GM21447 (cell line): ENCODE data around the gene PLXNA3.

Source experiments
- ATAC-seq: cut with Tn5 transposase; IDR thresholded peaks from one replicate; pipeline ENCODE4 v1.9.1; 2021; ENCODE audit not compliant: unreplicated experiment

PLXNA3 gene

GRCh38 chrX:154434394-154435168 is 23.5 kb upstream of the PLXNA3 start:
- ATAC-seq: no peak

GRCh38 chrX:154435171-154435733 is 22.8 kb upstream of the PLXNA3 start:
- ATAC-seq: no peak

GRCh38 chrX:154436374-154436982 is 21.6 kb upstream of the PLXNA3 start:
- ATAC-seq: no peak

GRCh38 chrX:154436983-154437752 is 20.9 kb upstream of the PLXNA3 start, which contains the start of gene GDI1:
Gene GDI1, plus strand, starts transcription at chrX:154437154. Its CDS starts 101 bp downstream, at chrX:154437255.
- ATAC-seq: no peak

GRCh38 chrX:154437971-154438893 is 19.8 kb upstream of the PLXNA3 start:
- no peak for ATAC-seq

- ATAC-seq: no peak
Observed at GRCh38 chrX:154439841-154440240, 18.2 kb upstream of the PLXNA3 start.

- no peak for ATAC-seq
Observed at GRCh38 chrX:154440623-154441357, 17.3 kb upstream of the PLXNA3 start.

GRCh38 chrX:154441564-154441963 is 16.5 kb upstream of the PLXNA3 start:
- ATAC-seq: no peak

- ATAC-seq: no peak
Observed at GRCh38 chrX:154441984-154442707, 15.9 kb upstream of the PLXNA3 start.

- no peak for ATAC-seq
Observed at GRCh38 chrX:154443479-154443910, 14.6 kb upstream of the PLXNA3 start.

GRCh38 chrX:154443992-154444754 is 13.9 kb upstream of the PLXNA3 start, which contains the start of gene FAM50A:
Gene FAM50A, plus strand, starts transcription at chrX:154444141. Its CDS starts 95 bp downstream, at chrX:154444236.
- no peak for ATAC-seq

GRCh38 chrX:154444755-154445246 is 13.3 kb upstream of the PLXNA3 start:
- ATAC-seq: no peak

GRCh38 chrX:154445776-154446175 is 12.3 kb upstream of the PLXNA3 start:
- ATAC-seq: no peak

- ATAC-seq: no peak
Observed at GRCh38 chrX:154446430-154446829, 11.7 kb upstream of the PLXNA3 start.

- no peak for ATAC-seq
Observed at GRCh38 chrX:154448484-154448883, 9.6 kb upstream of the PLXNA3 start.

GRCh38 chrX:154449618-154450017 is 8.5 kb upstream of the PLXNA3 start:
- ATAC-seq: no peak

- no peak for ATAC-seq
Observed at GRCh38 chrX:154450312-154450711, 7.8 kb upstream of the PLXNA3 start.

- ATAC-seq: no peak
Observed at GRCh38 chrX:154452823-154453222, 5.3 kb upstream of the PLXNA3 start.
